TTC549 (cell line): ENCODE data around the gene CENPL.
A peak's percentile ranks its signal among the peaks of the same experiment; 100 is the strongest.
"Not testable (repeated sequence)": the region's sequence is repeated elsewhere in the genome, so short reads cannot be mapped to it uniquely, and the experiment has no call there.

Experiments used
- FAIRE-seq: peaks from 2 replicates; lab custom pipeline; 2012; peaks lifted over from hg19 to GRCh38; lab: Jason Lieb, UNC

CENPL gene, protein sequence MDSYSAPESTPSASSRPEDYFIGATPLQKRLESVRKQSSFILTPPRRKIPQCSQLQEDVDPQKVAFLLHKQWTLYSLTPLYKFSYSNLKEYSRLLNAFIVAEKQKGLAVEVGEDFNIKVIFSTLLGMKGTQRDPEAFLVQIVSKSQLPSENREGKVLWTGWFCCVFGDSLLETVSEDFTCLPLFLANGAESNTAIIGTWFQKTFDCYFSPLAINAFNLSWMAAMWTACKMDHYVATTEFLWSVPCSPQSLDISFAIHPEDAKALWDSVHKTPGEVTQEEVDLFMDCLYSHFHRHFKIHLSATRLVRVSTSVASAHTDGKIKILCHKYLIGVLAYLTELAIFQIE

DNA sequence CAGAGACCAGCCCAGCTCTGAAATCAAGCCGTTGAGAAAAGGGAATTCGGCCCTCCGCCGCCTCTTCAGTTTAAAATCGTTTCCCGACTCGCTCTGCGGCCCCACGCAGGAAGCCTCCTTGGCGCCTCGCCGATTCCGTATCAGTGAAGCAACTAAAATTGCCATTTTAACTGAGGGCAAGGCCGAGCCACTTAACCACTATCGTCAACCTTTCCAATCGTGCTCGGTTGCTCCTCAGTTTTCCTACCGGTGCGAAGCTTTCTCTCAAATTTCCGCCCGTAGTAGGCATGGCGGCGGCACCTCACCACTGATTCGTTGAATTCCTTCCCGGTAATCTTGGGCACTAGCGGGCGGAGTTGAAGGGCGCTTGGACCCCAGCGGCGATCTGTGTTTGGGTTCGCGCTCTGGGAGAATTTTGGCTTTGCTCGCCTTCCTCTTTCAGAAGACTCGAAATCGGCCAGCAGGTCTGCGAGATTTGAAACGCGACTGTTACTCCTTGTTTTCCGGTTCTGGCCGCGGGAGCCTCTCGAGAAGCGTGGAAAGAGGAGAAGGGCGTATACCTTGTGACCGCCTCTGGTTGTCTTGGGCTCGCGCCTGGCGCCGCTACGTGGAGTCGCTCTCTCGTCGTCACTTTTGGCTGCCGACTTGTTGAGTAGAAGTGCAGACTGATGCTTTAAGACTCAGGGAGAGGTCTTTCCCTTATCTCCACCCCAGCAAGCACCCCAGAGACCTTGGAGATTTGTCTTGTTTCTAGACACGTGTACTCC, at the start of gene CENPL, which contains the start of gene DARS2:
Gene CENPL (minus strand): TSS at position 569 of the 767 bp plus-strand sequence. CDS start 13,584 bp downstream, outside the sequence.
Gene DARS2 (plus strand): TSS at position 359 of the 767 bp plus-strand sequence. CDS start 557 bp downstream, outside the sequence.
- peak; percentile 98 for FAIRE-seq

DNA sequence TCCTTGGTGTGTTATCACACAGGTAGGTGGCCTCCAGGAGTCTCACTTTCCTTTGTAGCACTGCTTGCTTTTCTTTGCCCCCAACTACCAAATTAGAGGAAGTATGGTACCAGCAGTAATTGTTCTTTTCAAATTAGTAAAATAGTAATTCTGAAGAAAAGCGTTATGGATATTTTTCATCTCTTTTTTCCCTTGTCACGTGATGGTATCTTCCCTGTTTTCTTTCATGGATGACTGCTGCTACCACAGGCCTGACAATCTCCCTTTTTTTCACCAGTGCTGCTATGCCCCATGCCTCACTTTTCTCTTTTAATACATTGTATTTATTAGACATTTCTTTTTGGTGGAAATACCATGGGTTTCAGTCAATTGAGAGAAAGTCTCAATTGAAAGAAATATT, 46.8 kb upstream of the CENPL start:
- no peak for FAIRE-seq

DNA sequence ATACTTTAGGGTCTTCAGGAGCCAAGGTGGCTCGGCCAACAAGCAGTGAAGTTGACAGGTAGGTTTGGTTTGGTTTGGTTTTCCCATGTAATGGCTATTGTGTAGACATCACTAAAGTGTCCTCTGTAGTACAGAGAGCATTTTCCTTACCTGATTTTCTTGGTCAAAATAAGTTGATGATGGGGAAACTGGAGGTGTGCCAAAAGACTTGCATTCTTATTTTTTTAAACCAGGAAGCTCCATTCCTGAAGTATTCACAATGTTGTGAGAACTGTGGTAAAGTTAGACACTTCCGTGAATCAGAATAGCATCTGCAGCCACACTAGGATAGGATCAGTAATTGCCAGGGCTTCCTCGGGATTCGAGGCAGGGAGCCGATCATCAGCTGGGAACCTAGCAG, 46.4 kb upstream of the CENPL start:
- FAIRE-seq = no peak

GRCh38 chr1:173870252-173871075, 45.8 kb upstream of the CENPL start:
- no peak for FAIRE-seq

DNA sequence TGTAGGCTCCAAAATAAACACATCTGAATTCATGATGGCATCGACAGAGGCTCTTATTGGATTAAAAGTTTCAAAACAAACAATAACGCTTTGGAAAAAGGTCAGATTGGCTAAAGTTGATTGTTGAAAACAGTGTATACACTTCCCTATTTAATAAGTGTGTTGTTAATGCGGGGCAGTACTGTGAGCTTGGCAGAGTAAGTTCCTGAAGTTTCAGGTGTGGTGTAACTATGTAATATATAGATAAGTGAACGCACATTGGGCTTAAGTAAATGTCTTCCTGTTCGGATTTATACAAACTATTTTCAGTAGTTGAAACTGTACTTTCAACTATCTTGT, 44.3 kb upstream of the CENPL start:
- FAIRE-seq = no peak

- no peak for FAIRE-seq
Observed at GRCh38 chr1:173868266-173869020, 43.8 kb upstream of the CENPL start, which contains the start of gene ZBTB37. ZBTB37 (plus strand) TSS chr1:173868380; CDS start chr1:173870226, 1,846 bp downstream.

DNA sequence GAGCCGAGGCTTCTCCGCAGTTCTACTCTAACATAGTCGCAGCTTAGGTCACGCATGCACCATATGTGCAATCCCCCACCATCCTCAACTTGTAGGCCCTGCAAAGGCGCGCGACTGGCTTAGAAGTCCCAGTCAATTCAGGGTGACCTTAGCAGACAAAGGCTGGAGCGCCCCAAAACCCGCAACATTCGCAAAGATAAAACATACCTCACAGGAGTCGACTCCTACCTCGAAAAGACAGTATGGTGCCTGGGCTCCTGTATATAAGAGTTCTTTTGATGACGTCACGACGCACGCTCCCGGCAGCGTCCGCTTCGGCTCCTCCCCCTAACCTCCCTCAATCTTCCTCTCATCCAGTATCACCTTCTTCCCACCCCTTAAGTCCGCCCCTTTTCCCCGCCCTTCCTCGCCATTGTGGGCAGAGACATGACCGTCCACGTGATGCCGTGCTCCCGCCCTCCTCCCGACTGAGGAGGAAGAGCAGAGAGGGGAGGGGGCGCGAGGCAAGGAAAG, 43.1 kb upstream of the CENPL start, which contains the start of gene GAS5:
Gene GAS5 (minus strand): TSS at position 237 of the 513 bp plus-strand sequence.
- FAIRE-seq = peak; percentile 99

- FAIRE-seq = no peak
Observed at GRCh38 chr1:173867141-173867752, 42.6 kb upstream of the CENPL start.

DNA sequence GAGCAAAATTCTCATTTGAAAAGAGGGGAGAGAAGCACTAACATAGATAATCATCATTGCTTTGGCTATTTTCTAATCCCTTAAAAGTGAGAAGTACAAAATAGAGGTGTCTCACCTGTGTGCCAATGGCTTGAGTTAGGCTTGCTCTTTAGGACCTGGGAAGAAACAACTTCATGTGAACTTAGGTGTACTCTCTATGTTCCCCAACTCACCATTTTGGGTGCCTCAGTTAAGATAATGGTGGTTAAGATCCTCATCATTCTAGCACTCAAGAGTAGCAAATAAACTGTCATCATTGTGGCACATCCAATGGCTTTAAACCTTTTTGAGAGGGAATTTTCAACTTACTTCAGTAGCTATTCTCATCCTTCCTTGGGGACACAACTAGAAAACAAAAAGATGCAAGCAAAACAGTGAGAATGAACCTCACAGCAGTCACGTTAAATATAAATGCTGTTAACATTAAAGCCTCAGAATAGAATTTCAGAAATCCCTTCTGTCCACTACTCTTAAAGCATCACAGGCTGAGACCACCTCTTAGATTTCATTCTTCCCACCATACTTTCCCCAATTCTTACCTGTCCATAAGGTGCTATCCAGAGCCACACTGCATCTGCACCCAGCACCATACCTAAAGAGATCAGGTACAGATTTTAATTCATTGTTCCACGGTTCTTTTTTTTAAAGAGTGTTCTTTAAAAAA, 41.9 kb upstream of the CENPL start:
- no peak for FAIRE-seq

DNA sequence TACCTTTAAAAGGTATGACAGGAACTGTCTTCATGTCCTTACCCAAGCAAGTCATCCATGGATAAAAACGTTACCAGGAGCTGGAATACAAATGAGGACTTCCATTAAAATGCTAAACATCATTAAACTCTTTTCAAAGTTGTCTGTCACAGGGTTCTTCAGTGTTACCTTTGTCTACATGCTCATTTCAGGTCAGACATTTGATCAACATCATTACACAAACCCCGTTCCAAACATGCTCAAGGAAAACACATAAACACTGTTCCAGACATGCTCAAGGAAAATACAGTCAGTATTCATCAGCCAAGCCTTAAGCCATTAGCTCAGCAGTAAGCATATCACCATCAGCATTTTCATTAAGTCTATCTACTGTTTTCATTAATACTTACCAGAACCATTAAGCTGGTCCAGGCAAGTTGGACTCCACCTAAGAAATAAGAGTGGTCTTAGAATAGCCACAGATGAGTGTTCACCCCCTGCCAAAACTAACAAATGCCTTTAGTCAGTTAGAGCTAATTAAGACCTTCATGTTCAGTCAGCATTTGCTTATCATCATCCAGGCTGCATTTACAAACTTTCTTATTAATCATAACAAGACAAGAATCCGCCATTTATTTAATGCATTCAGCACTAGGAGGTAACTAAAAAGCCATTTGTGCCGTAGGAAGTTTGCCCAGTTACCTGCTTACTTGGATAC, 40.9 kb upstream of the CENPL start:
- FAIRE-seq = no peak

- FAIRE-seq = no peak
Observed at GRCh38 chr1:173864179-173864867, 39.6 kb upstream of the CENPL start.

GRCh38 chr1:173863224-173864161, 38.8 kb upstream of the CENPL start:
- FAIRE-seq = no peak

DNA sequence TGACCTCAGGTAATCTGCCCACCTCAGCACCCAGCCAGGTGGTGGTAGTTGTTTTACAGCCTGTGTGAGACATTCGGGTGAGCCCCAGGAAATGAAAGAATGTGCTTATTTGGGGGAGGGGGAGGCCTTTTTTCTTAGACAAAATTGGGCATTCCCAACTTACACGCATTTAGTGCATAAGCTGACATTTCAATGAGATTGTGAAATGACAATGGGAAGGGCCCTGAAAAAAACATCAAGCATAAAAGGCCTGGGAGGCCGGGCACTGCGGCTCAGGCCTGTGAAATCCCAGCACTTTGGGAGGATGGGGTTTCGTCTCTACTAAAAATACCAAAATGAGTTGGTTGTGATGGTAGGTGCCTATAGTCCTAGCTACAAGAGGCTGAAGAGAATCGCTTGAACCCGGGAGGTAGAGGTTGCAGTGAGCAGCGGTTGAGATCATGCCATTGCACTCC, 38.1 kb upstream of the CENPL start:
- peak; percentile 96 for FAIRE-seq

DNA sequence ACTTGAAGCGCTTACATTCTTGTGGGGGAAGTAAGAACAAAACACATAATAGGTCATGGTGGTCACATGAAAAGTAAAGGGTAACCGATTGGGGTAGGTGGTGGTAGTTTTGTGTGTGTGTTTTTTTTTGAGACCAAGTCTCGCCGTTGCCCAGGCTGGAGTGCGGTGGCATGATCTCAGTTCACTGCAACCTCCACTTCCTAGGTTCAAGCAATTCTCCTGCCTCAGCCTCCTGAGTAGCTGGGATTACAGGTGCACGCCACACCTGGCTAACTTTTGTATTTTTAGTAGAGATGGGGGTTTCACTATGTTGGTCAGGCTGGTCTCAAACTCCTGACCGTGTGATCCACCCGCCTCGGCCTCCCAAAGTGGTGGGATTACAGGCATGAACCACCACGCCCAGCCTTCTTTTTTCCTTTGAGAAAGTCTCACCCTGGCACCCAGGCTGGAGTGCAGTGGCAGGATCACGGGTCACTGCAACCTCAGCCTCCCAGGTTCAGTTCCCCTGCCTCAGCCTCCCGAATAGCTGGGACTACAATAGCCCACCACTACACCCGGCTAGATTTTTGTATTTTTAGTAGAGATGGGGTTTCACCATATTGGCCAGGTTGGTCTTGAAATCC, 37.6 kb upstream of the CENPL start:
- FAIRE-seq = peak; percentile 84

- no peak for FAIRE-seq
Observed at GRCh38 chr1:173861731-173862145, 37.1 kb upstream of the CENPL start.

- FAIRE-seq = no peak
Observed at GRCh38 chr1:173860065-173860464, 35.4 kb upstream of the CENPL start.

GRCh38 chr1:173859547-173859946, 34.9 kb upstream of the CENPL start:
- not testable (repeated sequence) for FAIRE-seq
